Activated T-helper 1 cell treated with anti-CD3 and anti-CD28 coated beads, Interleukin-2, amount 50 U/mL, for 16 hours (primary cell): ENCODE measurements around the gene MGMT.

Source experiments
- DNase-seq, 2 donors: peaks; one replicate each; pipeline ENCODE4 v3.0.0-alpha.2; 2020; ENCODE audit warnings: low read depth in 1 of 2, low spot score in 1 of 2

Gene MGMT

DNA sequence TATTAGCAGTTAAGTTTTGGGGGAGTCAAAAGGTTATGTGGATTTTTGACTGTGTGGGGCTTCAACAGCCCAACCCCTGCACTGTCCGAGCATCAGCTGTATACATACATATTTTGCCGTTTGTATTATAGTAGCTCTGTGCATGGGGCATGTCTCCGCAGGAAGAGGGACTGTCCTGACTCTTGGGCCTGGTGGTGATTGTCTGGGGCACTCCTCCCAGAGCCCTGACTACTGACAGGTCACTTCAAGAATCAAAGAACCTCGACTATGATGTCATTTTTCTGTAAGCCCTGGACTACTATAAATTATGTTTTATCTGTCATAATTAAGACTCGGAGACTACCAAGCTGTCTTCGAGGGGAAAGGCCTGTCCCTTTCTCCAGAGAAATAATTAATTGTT, 51.8 kb downstream of the MGMT start:
- DNase-seq, result no peak

DNA sequence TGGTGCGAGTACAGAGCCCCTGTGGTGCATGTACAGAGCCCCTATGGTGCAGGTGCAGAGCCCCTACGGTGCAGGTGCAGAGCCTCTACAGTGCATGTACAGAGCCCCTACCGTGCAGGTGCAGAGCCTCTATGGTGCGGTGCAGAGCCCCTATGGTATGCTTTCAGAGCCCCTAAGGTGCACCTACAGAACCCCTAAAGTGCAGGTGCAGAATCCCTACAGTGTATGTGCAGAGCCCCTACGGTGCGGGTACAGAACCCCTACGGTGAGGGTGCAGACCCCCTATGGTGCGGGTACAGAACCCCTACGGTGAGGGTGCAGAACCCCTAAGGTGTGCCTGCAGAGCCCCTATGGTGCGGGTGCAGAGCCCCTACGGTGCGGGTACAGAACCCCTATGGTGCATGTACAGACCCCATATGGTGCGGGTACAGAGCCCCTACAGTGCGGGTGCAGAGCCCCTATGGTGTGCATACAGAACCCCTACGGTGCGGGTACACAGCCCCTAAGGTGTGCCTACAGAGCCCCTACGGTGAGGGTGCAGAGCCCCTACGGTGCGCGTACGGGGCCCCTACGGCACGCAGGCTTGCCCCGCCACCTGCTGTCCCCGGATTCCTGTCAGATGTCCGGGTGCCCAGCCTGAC, 53.5 kb downstream of the MGMT start:
- no peak for DNase-seq

DNA sequence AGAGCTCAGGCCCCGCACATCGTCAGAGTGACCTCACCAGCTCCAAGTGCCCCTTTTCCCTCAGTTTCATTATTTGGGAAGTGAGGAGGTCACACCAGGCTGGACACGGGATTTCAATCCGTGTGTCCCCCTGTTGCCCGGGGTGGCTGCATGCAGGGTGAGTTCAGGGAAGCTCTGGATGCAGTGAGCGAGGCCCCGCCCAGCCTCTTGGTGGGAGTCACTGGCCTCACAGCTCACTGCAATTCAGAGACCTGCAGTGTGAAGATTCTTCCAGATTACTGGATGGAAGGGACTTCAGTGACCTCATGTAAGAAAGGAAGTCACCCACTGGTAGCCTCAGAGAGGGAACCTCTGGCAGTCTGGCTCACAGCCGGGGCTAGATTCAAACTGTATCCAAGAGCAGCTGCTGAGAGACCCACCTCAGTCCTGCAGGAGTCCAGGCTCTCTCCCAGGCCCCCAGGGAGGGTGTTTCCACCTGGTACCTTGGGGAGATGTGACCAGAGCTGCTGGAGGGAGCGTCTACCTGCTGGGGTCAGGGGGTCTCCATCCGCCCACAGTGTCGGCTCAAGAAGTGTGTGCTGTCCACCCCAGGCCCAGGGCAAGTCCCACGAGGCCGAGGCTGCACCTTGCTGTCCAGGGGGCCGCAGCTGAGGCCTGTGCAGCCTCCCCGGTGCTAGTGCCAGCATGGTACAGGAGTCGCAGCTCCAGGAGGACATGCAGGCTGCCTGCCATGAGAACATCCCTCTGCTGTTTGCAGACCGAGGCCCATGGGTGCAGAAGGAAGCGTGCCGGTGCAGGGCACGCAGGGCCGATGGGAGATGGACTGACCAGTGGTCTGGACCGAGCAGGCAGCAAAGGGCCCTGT, 54.4 kb downstream of the MGMT start:
- no peak for DNase-seq

DNA sequence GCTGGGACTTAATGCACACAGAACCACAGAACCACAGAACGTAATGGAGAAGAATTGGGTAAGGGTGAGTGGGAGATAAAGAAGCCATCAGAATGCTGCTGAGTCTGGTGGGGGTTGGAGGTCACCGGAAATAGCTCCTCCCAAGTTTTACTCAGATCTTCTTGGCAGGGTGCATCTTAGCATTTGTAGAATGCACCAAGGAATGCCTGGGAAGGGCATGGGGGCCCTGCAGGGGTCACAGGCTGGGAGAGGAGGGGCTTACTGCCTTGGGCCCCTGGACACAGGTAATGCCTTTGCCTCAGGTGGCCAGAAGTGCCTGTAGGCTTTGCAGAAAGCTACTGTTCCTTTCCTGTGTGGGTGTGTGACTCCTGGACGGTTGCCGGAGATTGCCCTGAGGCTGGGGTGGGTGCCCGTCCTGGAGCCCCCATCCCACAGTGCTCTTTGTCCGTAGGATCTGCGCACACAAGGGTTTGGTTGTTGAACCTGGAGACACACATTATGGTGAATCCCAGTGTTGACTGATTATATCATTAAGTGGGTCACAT, 55.1 kb downstream of the MGMT start:
- no peak for DNase-seq

DNA sequence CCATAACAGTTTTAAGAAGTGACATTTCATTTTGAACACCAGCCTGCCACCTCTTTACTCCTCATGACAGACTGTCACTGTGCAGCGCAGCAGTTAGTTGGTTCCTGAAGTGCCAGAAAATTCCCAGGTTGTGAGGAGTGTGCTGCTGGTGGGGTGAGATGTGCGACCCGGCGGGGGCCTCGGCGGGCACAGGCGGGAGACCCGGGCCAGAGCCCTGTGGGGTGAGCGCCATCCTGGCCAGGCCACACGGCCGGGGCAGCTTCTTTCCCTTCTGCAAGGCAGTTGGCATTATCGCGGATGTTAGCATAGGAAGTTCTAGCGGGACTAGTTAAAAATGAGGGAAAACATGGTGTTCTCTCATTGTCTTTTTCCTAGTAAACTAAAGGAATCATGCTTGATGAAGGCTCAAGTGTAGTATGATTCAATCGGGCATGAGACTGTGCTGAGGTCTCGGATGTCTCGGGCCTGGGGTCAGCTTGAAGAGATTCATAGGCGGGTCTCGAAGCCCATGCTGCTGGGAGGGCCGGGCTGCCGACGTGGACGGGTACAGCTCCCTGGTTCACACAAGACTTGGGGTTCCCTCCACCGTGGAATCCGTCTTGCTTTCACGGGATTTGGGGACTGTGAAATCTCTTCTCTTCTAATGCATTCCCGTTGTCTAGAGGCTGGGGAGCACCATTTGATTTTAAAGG, 56.1 kb downstream of the MGMT start:
- no peak for DNase-seq

DNA sequence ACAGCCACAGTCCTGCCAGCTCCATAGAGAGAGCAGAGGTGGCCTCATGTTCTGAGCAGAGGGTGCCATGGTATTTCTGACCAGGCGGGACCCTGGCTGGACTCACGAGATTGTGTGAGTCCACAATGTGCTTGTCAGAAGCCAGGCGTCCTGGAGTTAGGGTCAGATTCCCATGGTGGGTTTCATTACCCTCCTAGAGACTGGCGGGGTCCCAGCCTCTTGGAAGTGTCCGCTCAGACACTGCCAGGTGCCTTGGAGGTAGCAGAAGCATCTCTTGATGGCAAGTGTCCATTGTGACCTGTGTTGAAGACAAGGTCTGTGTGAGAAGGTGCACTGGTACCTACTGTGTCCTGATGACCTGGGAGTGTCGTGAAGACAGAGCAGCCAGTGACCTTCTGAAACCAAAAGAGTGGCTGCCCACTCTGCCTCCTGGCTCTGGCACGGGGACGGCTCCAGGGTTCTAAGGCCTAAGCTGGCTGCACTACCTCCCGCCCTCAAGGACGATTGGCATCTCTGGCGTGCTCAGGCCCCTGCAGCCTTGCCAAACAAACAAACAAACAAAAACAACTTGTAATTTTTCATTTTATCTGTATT, 56.8 kb downstream of the MGMT start:
- no peak for DNase-seq

DNA sequence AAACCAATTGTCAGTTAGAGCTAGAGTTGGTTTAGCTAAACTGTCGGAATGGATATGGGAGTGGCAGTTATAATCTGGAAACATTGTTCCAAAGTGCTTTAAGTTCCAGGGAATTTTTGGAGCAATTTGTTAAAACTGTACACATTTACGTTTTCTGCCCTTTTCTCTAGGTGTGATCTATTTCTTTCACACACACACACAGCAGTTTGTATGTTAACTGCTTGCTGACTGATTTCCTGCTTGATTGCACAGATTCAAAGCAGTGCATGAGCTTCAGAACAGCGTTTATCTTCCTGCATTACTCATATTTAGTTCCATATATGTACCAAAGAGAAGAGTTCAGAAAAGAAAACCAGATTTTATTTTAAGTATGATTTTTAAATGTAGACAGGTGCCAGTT, 57.9 kb downstream of the MGMT start:
- no peak for DNase-seq

DNA sequence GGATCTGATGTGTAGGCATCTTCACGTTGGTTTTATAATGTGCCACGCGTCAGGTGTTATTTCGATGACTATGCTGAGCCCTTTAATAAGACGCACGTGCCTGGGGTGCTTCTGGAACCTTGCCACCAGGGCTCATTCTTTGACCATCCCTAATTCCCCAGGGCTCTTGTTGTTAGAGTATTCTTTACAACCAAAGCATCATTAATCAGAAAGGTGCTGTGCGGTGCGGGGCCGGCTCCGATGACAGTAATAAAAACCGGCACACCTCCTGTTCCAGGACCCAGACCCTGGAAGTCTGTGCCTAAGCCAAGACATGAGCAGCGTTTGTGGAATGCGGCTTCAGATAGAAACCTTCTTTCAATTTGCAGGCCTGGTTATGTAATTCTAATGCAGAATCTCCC, 58.4 kb downstream of the MGMT start:
- DNase-seq, result no peak

DNA sequence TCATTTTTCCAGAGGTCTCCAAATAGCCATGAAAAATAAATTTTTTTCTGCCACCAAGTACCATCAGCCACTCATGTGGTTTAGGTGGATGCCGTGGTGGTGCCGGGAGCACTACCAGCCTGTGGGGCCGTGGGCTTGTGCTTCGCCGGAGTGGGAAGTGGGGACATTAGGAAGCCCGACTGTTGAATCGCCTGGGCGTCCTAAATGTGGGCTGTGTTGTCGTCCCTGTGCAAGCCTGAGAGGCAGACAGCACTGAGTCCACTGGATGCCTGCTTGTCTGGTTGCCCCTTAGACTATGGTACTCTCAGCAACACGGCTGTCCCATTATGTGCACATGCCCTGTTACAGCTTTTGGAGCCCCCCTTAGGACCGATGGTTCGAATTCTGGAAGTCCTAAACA, 59.9 kb downstream of the MGMT start:
- no peak for DNase-seq

DNA sequence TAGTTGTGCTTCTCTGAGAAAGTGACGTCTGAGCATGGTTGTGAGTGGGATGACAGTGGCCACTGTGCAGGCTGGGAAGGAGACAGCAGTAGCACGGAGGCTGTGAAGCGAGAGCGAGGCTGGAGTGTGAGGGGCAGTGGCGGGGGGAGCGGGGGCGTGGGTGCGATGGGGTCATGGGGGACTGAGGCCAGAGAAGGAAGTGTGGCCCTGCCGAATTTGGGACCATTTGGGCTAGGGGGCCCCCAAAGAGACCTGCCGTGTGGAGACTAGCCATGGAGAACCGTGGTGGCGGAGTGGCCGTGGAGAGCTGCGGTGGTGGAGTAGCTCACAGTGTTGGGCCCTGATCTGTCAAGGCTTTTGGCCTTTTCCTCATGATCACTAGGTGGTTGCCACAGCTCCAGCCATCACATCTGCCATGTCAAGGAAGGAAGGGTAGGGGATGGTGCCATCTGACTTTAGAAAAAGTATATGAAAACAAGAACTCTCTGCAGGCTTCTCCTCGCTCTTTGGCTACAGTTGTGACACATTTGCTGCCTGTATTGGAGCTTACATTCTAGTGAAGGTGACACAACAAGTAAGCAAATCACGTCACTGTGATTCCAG, 61.4 kb downstream of the MGMT start:
- DNase-seq, result no peak

DNA sequence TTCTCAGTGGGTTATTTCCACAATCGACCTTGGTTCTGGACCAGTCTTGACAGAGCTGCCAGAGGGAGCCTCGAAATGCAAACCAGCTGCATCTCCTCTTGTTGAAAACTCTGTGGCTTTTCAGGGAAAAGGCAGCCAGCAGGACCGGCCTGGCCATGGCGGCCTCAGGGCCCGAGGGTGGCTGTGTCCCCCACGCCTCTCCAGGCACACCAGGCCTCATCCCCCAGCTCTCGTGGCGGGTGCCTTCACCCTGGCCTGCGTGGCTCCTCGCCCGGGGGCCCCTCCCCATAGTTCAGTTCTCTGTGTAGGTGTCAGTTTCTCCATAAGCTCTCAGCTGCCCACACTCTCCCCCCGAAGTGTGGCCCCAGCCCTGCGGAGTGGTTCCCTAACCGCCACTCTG, 63.5 kb downstream of the MGMT start:
- DNase-seq, result no peak

DNA sequence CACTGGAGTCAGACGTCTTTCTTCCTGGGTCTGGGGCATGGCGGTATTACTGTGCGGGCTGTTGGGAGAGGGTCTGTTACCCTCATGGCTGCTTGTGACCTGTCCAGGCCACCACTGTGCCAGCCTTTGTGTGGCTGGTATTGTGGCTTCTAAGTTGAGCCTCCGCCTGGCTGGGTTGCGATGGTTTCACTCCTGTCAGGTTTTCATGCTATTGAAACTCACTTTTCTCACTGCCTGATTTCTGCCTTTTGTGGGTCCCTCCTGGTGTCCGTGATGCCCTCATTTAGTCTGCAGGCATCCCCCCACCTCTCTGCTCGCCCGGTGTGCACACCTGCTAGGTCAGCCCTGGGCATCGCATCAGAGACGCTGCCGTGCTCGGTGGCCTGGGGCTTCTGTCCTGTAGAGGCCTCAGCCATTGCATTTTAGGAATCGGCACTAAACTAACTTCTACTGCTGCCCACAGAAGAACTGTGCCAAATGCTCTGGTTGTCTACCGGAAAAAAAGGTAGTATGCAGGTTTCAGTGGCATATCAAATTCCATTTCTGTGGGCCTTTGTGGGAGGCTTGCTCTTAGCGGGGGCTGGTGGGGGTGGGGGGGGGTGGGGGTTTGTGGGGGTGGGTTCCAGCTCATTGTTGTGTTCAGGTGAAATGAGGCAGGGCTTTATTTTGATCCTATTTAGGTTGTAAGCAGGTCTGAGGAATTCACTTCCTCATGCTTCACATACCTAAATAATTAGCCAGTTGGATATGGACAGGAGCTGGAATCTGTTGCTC, 64.3 kb downstream of the MGMT start:
- DNase-seq, result no peak

DNA sequence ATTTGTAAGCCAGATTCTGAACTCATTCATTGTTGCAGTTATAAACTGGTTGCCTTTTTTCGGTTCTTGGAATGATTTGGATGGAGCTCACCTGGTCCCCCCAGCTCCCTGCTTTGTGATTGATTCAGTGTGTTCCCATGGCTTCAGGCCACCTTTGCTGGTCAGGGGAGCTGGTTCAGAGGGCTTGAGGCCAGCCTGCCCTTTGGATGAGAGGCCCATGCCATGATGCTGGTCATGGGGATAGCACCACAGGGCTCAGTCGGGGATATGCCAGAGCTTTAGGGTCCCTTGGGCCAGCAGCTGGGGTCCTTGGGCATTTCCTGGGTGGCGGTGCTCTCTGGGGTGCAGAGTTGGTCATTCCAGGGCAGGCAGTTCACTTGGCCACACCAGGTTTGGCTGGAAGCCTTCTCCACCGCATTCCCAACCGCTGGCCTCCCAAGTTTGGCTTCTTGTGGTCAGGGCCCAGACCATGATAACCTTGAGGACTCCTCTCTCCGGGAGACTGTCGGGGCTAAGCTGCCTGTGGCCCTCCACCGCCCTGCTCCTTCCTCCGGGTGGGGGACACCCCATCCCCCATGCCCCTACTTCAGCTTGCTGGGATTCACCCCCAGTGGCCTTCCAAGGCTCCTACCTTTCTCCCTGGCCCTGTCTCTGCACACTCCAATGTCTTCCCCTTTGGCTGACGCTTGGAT, 65.1 kb downstream of the MGMT start:
- DNase-seq, result no peak

DNA sequence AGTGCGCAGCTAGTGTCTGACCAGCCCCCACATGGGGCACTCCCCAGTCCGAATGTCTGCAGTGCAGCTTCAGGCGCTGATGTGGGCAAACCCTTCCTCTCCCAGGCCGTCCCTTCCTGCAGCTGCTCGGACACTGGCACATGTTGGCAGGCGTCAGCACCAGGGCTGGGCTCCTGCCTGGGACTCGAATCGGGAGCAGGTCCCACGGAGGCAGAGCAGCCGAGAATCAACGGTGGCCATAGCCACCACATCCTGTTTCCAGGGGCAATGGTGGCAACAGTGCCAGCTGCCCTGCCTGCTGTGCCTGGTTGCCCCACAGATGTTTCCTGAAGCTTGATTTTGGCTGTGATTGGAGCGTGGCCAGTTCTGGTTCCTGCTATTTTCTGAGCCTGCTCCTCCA, 65.8 kb downstream of the MGMT start:
- no peak for DNase-seq

DNA sequence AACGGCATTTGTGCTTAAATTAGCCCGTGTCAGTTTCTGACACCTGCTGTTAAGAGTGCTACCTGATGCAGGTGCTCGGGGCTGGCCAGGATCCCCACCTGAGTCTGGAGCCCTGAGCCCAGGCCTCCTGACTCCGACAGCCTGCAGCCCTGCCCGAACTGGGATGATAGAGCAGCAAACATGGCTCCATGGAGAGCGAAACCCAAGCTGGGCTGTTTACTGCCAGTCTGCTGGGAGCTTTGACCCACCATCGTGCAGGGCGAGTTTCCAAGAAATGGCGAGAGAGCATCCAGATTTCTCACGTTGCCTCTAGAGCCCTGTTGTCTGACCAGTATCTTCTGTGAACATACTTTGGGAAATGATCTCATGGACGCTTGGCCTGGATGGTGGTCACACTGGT, 66.2 kb downstream of the MGMT start:
- no peak for DNase-seq

DNA sequence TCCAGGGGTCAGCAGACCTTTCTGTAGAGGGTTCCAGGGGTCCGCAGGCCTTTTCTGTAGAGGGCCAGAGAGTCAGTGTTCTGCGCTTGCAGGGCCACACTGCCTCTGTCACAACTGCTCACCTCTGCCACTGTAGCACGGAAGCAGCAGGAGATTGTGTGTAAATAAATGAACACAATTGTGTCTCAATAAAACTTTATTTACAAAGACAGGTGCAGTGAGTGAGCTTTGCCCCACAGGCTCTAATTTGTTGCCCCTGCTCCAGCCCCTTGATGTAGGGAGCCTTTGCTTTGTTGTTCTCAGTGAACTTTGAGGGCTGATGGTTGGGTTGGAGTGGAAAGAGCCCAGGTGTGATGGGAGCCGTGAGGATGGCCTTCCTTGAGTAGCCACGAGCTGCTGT, 67.8 kb downstream of the MGMT start:
- no peak for DNase-seq

DNA sequence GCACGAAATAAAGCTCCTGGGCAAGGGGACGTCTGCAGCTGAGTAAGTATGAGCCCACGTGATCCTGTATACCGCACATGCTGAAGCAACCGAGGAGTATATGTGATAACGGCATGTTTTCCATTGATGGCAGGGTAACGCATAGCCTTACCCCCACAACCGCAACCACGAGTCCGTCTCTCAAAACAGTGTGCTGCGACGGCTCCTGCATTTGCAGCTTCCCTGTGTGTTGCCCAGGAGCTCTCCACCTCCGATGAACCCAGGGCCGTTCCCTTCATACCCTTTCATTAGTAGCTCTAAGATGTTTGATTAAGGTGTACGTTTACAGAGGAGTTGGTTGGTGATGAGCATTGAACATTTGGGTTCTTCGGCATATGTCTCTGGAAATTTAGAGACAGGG, 69.3 kb downstream of the MGMT start:
- no peak for DNase-seq

DNA sequence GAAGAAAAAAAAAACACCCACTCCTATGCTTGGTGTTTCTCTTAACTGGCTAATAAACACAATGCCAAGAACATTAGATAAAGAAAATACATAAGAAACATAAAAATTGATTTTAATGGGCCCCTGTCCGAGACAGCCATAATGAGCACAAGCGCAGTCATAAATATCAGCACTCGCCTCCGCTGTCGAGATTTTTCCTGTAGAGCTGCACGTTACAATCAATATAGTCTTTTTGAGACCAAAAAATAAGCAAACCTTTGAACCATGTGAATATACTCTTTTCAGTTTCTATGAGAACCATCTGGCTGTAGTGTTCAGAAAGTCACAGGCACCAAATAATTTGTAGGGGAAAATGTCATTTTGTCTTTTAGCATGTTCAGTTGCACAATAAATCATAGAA, 70.1 kb downstream of the MGMT start:
- DNase-seq, result no peak

DNA sequence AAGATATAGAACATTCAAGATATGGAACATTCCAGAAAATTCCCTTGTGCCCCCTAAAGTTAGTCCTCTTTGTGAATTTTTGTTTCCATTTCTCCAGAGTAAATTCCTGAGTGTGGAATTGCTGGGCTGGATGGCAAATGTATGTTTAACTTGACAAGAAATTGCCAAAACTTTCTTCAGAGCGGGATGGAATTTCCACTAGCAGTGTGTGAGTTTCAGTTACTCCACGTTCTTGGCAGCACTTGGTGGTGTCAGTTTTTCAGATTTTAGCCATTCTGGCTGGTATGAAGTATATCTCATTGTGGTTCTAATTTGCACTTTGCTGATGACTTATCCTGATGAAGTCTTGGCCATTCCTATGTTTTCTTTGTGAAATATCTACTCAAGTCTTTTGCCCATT, 71.2 kb downstream of the MGMT start:
- no peak for DNase-seq

DNA sequence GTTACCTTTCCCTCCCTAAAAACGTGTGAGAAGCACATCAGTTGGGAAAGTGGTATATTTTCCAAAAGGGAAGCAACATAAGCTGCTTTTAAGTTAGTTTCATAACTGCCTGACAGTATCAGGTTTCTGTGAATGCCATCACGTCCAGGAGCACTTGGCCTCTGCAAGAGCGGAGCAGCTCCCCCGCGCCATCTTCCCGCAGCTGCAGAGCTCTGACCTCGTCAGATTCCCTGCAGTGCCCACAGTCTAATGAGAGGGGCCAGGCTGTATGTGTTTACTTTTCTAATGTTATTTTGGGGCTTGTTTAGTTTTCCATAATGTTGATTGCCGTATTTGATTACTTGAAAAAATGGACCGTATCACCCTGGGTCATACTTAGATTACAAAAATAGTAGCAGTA, 74.2 kb downstream of the MGMT start:
- no peak for DNase-seq
